NCI-H187 (cell line): Measurements from ENCODE around the gene TGM4.

Source experiments
- DNase-seq, 2 experiments: peaks; one replicate each; lab custom pipeline; 2025; lab: John Stamatoyannopoulos, UW

The TGM4 gene

DNA sequence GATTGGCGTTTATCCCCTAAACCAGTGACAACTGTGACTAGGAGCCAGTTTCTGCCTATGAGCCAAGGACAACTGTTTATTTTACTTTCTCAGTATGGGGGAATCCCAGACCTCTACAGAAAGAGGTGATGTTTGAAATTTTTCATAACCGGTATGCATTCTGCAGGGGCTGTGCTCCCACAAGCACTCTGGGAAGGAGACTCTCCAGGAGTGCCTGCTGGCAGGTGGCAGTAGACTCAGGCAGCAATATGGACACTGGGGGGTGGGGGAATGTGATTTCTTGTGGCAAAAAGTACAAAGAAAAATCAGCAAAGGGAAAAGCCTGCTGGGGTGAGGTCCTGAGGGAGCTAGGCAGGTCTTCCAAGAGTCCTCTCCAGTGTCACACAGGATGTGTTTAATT is 5.9 kb downstream of the TGM4 start:
- no peak for DNase-seq

DNA sequence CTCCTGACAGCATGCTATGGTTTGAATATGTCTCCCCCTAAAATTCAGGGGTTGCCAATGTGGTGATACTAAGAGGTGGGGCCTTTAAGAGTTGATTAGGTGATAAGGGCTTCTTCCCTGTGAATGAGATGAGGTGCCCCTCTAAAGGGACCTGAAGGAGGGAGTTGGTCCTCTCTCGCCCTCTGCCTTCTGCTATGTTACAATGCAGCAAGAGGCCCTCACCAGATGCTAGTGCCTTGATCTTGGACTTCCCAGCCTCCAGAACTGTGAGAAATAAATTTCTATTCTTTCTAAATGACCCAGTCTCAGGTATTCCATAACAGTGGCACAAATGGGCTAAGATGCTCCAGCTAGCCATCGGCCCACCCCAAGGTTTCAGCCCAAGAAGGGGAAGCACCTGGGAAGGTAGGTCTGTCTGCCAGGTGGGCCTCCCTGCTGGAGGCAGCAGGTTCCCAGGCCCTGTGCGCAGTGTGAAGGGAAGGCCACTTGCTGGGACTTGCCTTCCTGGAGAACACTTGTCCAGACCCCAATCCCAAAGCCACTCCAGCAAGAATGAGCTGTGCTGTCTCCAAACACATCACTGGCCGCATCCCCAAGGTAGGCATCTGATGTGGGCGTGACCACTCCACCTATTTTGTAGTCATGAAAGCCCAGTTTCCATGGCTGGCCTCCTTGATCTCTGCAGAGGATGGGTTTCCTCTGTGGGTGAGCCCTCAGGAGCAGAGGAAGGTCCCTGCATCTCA is 9.0 kb downstream of the TGM4 start:
- no peak for DNase-seq

DNA sequence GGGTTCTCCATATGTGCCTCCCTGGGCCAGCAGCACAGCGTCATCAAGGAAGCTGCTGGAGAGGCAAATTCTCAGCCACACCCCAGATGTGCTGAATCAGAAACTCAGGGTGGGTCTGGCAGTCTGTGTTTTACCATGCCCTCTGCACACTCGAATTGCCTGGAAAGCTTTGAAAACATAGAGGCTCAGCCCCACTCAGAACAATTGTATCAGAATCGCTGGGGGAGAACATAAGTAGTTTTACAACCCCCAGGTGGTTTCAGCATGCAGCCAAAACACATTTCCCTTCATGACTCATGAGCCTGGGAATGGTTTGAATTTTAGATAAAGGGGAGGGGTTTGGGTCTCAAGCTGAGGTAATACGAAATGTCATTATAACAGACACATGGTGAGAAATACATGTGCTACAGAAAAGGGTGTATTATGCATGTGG is 9.6 kb downstream of the TGM4 start:
- DNase-seq, result no peak

DNA sequence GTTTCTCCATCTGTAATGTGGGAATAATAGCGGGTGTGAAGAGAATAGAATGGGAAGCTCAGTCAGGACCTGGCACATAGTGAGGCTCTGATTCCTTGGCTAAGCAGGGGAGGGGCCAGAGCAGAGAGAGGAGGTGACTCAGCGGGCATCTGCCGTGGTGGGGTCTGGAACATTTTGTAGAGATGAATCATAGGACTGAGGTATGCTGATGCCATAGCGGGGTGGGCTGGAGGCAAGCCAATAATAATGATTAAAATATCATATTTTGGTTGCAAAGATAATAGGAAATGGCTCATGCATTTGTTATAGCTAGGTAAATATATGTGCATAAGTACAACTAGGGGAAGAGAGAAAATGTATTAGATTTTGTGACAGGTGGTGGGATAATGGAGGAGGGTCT is 11.2 kb downstream of the TGM4 start:
- DNase-seq, result no peak

GRCh38 chr3:44886561-44886960 is 12.2 kb downstream of the TGM4 start:
- DNase-seq, result no peak

DNA sequence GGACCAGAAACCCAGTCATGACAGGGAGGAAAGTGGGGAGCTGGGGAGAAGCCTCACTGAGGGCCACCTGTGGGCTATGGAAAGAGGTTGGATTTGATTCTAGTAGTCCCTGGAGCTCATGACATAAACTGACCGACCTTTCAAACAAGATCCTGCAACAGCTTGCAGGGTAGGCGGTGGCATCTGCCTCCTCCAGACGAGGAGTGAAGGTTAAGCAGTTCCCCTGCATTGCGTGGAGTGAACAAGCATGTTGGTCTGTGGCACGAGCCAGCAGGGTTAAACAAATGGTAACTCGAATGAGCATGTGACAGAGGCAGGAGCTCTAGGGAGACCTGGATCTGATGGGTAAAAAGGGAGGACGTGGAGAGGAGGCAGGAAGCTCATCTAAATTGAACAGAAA is 12.7 kb downstream of the TGM4 start:
- DNase-seq, result no peak

GRCh38 chr3:44890258-44890657 is 15.8 kb downstream of the TGM4 start:
- no peak for DNase-seq

- DNase-seq, result no peak
Observed at GRCh38 chr3:44890852-44891251, 16.4 kb downstream of the TGM4 start.

GRCh38 chr3:44892689-44893088 is 18.3 kb downstream of the TGM4 start:
- no peak for DNase-seq

DNA sequence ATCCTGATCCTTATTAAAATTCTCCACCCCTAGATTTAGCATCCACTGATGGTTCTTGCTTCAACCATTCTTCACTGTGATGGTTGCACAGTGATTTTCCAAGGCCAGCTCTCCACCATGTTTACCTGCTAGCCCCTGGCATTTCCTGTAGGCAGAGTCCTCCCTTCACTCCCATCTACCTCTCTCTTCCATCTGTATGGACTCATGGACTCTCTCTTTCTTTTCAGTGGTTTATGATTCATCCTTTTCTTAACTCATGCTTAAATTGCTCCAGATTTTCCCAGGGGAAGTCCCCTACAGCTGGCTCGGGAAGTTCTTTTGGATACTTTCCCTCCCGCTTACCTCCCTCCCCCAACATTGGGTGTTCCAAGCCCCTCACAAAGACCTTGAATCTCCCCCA is 18.7 kb downstream of the TGM4 start:
- no peak for DNase-seq

DNA sequence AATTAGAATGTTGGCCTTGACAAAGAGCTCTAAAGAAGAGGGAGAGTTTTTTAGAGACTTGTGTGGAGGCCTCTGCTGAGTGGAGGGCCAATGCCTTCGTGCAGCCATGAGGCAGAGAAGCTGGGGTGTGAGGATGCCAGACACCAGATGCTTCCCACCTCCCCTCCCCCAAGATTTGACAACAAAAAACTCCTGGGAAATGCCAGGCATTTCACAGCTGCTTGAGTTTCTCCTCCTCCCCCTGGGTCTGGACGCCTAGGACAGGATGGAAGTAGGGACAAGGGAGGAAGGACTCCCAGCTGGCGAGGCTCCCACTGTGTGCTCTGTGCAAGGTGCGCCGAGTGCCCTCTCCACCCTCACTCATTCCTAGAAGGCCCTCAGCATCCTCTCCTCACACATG is 20.1 kb downstream of the TGM4 start:
- DNase-seq, result no peak

DNA sequence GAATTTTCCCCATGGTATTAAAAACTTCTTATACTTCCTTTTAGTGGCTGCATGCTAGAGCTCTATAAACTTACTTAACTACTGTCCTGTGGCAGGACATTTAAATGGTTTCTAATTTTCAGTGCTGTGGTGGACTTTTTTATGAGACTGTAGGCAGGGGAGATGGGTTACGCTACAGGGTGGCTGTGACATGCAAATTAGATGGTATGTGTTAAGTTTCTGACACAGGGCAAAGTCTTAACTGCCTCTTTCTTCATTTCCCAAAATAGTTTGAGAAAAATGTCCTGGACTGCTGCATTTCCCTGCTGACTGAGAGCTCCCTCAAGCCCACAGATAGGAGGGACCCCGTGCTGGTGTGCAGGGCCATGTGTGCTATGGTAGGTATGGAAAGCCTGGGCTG is 22.0 kb downstream of the TGM4 start:
- DNase-seq, result no peak

DNA sequence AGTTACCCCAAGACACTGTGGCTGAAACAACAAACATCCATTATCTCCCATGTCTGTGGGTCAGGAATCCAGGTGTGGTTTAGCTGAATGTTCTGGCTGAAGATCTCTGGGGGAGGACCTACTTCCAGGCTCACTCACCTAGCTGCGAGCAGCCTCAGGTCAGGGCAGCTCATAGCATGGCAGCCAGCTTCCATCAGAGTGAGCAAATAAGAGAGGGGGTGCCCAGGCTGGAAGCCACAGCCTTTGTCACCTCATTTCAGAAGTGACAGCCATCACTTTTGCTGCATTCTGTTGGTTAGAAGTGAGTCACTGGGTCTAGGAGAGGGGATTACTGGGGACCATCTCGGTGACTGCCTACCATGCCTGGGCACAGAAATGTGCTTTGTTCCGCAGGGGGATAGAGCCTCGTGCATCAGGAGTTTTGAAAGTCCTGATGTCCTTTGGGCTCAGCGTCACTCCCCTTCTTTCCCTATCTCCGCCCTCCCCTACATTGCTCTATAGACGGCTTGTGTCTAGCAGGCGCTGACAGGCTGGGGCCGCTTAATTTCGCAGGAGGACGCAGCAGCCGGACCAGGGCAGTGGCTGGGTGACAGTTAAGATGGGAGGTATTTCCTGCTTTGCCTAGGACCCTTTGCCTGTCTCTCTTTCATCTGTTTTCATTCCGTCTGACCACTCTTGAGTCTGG is 25.4 kb downstream of the TGM4 start:
- DNase-seq, result no peak

DNA sequence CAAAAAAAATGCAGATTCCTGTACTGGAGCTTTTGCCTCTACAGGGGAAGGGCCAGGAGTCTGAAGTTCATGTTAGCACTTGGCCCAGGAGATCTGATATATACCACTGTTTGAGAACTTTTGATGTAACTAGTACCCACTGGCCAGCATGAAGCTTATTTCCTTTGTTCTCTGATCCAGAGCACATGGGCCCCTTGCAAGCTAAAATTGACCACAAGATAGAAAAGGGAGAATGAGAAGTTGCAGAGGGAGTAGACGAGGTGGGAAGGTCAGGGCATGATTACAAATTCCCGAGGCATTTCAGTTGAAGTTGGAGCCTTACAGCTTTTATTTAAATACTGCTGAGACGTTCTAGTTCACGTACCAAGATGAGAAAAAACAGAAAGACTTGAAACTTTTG is 28.2 kb downstream of the TGM4 start:
- DNase-seq, result no peak

GRCh38 chr3:44903314-44903713 is 28.9 kb downstream of the TGM4 start:
- DNase-seq, result no peak

DNA sequence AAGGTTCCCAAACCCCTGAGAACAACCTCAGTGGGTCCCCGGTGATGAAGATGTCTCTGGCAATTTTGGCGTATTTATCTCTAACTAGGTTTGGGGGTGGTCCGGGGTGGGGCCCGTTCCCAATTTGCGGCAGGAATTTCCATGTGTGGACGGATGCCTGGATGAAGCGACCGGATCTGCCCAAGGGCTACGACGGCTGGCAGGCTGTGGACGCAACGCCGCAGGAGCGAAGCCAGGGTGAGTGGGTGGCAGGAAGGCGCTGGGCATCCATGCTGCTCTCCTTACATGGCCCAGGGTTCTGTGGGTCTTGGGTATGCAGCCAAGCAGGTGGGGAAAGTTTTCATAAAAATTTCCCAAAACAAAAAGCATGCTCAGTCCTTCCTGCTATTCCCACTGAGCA is 29.3 kb downstream of the TGM4 start:
- no peak for DNase-seq

DNA sequence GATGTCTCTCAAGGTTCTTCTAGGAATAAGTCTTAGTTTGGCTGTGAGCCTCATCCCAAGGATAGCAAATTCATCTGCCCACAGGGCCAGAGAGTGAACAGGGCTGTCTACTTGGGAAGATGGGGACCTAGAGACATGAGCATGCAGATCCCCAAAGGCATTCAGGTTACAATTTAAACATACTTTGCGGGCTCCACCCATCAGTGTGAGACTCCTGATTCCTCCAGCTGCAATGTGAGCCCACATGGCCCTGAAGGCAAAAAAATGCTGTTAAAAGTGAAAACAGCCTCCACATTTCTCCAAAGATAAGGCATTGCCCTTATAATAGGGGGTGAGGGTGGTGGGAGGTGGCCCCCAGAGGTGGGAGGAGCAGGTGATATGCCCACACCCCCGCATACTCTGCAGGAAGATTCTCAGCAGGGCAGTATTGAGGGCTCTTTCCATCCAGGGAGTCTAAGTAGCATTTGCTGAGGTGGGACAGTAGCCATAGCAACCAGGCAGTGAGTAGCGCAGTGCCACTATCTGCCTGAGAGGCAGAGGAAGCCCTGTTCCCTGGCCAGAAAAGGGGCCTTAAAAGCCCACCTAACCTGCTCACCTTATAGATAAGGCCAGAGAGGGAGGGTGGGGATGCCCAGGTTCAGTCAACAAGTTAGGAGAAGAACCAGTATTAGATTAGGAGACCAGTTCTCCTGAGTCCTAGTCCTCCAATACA is 31.2 kb downstream of the TGM4 start:
- no peak for DNase-seq

- no peak for DNase-seq
Observed at GRCh38 chr3:44906997-44907396, 32.6 kb downstream of the TGM4 start.

- DNase-seq, result no peak
Observed at GRCh38 chr3:44907612-44908011, 33.2 kb downstream of the TGM4 start.

DNA sequence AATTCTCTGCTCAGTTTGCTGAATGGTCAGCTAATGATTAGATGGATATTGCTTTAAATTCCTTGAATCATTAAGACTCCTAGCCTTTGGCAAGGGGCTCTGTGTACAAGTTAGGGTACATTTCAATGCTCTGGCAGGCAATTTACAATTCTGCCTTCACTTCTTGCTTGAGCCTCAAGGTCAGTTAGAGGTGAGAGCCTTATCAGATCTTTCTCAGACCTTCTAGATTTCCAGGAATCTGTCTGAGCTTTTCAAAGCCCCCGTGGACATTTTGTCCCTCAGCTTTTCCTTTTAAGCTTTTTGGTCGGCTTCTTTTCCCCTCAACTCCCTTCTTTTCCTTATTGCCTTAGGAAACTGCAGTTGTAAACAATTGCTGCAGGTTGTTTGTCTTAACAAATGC is 34.7 kb downstream of the TGM4 start:
- DNase-seq, result no peak

DNA sequence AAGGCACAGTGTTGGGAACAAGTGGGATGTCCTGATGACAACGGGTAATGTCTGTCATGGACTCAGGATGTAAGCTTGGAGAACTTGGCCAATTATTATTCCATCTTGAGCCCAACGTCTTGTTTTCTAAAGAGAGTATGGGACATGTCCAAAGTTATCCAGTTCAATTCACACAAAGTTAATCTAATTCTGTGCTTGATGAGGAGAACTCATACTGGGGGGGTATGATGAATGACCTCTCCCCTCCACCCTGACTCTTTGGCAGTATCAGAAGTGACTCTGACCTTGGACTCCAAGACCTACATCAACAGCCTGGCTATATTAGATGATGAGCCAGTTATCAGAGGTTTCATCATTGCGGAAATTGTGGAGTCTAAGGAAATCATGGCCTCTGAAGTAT is 36.3 kb downstream of the TGM4 start:
- DNase-seq, result no peak

DNA sequence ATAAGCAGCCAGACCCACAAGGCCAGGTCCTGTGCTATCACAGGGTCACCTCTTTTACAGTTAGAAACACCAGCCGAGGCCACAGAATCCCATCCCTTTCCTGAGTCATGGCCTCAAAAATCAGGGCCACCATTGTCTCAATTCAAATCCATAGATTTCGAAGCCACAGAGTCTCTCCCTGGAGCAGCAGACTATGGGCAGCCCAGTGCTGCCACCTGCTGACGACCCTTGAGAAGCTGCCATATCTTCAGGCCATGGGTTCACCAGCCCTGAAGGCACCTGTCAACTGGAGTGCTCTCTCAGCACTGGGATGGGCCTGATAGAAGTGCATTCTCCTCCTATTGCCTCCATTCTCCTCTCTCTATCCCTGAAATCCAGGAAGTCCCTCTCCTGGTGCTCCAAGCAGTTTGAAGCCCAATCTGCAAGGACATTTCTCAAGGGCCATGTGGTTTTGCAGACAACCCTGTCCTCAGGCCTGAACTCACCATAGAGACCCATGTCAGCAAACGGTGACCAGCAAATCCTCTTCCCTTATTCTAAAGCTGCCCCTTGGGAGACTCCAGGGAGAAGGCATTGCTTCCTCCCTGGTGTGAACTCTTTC is 39.6 kb downstream of the TGM4 start:
- DNase-seq, result peak; percentile 22 to 26

DNA sequence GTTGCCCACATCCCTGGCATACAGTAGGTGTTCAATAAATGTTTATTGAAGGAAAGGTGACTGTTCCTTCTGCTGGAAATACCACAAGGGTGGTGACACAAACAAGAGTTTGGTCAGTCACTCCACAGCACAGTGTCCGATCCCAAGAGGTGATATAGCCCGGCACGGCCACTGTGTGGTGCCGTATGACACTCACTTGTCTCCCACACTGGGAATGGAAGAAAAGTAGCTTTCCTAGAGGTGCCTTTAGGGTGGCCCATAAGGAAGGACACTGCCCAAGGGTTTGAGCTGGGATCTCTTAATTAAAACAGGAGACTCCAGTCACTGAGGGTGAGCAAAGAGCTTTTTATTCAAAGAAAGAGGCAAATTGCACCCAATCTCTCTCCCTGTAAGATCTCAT is 40.5 kb downstream of the TGM4 start:
- DNase-seq, result no peak
